Fibroblast of peridontal ligament (primary cell): ENCODE results near the gene VSIR.

ENCODE experiments used
- DNase-seq: peaks from one replicate; pipeline ENCODE4 v3.0.0-alpha.2; 2010; ENCODE audit errors: extremely low read depth

VSIR gene

GRCh38 chr10:71806704-71807556, 33.6 kb upstream of the VSIR start:
- DNase-seq = no peak

- DNase-seq = no peak
These were observed 32.7 kb upstream of the VSIR start for GRCh38 chr10:71805776-71806703.

- no peak for DNase-seq
These were observed 30.8 kb upstream of the VSIR start for GRCh38 chr10:71804077-71804476.

- DNase-seq = no peak
These were observed 29.6 kb upstream of the VSIR start for GRCh38 chr10:71802715-71803488.

- DNase-seq = no peak
These were observed 28.9 kb upstream of the VSIR start for GRCh38 chr10:71802235-71802634.

GRCh38 chr10:71801361-71801760, 28.0 kb upstream of the VSIR start:
- no peak for DNase-seq

GRCh38 chr10:71799608-71800453, 26.5 kb upstream of the VSIR start:
- DNase-seq = no peak

- DNase-seq = no peak
These were observed 25.8 kb upstream of the VSIR start for GRCh38 chr10:71799112-71799511.

GRCh38 chr10:71798308-71798624, 24.9 kb upstream of the VSIR start:
- no peak for DNase-seq

GRCh38 chr10:71797533-71798307, 24.4 kb upstream of the VSIR start:
- DNase-seq = no peak

GRCh38 chr10:71796749-71797405, 23.6 kb upstream of the VSIR start:
- no peak for DNase-seq

GRCh38 chr10:71795248-71795647, 21.9 kb upstream of the VSIR start:
- peak; percentile 33 for DNase-seq

- DNase-seq = no peak
These were observed 17.6 kb upstream of the VSIR start for GRCh38 chr10:71790749-71791440.

- DNase-seq = no peak
These were observed 16.6 kb upstream of the VSIR start for GRCh38 chr10:71789871-71790270.

- no peak for DNase-seq
These were observed 15.6 kb upstream of the VSIR start for GRCh38 chr10:71788954-71789353.

- DNase-seq = no peak
These were observed 11.5 kb upstream of the VSIR start for GRCh38 chr10:71784679-71785272.

- DNase-seq = no peak
These were observed 10.8 kb upstream of the VSIR start for GRCh38 chr10:71783917-71784678.

- no peak for DNase-seq
These were observed 9.7 kb upstream of the VSIR start for GRCh38 chr10:71782917-71783490.
